ENCODE measurements around the gene APOL4.
A peak's percentile ranks its signal among the peaks of the same experiment; 100 is the strongest.

Gene APOL4

DNA sequence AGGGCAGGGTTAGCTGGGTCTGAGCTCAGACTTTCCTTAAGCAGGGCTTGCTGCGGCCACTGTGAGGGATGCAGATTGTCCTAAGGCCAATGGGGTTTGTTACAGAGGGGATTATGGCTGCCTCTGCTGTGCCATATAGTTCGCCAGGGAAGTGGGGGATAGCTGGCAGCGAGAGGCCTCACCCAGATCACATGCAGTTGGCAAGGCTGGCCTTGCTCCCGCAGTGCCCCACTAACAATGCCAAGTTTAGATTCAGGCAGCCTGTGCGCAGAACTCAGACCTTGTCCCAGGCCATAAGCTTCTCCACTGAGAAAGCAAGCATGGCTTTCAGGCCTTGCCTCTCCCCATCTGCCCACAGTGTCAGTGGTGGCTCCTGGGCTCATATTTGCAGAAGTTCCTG lies 42.4 kb upstream of the APOL4 start:
- no peak for DNase-seq (ENCODE audit: low read depth in 1 of 2, low spot score in 1 of 2)
- no peak overlapping the region for H3K27ac ChIP-seq (replicated peaks)
- no peak overlapping the region for H3K4me3 ChIP-seq (replicated peaks; ENCODE audit: insufficient read depth, low read length)
- TF ChIP-seq, protein P1, sequence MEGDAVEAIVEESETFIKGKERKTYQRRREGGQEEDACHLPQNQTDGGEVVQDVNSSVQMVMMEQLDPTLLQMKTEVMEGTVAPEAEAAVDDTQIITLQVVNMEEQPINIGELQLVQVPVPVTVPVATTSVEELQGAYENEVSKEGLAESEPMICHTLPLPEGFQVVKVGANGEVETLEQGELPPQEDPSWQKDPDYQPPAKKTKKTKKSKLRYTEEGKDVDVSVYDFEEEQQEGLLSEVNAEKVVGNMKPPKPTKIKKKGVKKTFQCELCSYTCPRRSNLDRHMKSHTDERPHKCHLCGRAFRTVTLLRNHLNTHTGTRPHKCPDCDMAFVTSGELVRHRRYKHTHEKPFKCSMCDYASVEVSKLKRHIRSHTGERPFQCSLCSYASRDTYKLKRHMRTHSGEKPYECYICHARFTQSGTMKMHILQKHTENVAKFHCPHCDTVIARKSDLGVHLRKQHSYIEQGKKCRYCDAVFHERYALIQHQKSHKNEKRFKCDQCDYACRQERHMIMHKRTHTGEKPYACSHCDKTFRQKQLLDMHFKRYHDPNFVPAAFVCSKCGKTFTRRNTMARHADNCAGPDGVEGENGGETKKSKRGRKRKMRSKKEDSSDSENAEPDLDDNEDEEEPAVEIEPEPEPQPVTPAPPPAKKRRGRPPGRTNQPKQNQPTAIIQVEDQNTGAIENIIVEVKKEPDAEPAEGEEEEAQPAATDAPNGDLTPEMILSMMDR (IDR thresholded peaks at IDR 0.05; ENCODE audit: insufficient read depth, low read length) = no peak
- TF ChIP-seq GABPA (IDR thresholded peaks at IDR 0.05; ENCODE audit: low read depth) (no peak), SPI1 (IDR thresholded peaks at IDR 0.05; ENCODE audit: borderline replicate concordance, low read depth) (no peak), POLR2AphosphoS5 (IDR thresholded peaks at IDR 0.05; ENCODE audit: low read depth) (no peak)
- TF ChIP-seq, protein P2, sequence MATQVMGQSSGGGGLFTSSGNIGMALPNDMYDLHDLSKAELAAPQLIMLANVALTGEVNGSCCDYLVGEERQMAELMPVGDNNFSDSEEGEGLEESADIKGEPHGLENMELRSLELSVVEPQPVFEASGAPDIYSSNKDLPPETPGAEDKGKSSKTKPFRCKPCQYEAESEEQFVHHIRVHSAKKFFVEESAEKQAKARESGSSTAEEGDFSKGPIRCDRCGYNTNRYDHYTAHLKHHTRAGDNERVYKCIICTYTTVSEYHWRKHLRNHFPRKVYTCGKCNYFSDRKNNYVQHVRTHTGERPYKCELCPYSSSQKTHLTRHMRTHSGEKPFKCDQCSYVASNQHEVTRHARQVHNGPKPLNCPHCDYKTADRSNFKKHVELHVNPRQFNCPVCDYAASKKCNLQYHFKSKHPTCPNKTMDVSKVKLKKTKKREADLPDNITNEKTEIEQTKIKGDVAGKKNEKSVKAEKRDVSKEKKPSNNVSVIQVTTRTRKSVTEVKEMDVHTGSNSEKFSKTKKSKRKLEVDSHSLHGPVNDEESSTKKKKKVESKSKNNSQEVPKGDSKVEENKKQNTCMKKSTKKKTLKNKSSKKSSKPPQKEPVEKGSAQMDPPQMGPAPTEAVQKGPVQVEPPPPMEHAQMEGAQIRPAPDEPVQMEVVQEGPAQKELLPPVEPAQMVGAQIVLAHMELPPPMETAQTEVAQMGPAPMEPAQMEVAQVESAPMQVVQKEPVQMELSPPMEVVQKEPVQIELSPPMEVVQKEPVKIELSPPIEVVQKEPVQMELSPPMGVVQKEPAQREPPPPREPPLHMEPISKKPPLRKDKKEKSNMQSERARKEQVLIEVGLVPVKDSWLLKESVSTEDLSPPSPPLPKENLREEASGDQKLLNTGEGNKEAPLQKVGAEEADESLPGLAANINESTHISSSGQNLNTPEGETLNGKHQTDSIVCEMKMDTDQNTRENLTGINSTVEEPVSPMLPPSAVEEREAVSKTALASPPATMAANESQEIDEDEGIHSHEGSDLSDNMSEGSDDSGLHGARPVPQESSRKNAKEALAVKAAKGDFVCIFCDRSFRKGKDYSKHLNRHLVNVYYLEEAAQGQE (IDR thresholded peaks at IDR 0.05; ENCODE audit: insufficient replicate concordance, low read depth) = no peak
- H3K27me3 ChIP-seq (ENCODE audit: insufficient read depth, poor library complexity, severe bottlenecking) = no peaks in the 10 kb centered on the region

DNA sequence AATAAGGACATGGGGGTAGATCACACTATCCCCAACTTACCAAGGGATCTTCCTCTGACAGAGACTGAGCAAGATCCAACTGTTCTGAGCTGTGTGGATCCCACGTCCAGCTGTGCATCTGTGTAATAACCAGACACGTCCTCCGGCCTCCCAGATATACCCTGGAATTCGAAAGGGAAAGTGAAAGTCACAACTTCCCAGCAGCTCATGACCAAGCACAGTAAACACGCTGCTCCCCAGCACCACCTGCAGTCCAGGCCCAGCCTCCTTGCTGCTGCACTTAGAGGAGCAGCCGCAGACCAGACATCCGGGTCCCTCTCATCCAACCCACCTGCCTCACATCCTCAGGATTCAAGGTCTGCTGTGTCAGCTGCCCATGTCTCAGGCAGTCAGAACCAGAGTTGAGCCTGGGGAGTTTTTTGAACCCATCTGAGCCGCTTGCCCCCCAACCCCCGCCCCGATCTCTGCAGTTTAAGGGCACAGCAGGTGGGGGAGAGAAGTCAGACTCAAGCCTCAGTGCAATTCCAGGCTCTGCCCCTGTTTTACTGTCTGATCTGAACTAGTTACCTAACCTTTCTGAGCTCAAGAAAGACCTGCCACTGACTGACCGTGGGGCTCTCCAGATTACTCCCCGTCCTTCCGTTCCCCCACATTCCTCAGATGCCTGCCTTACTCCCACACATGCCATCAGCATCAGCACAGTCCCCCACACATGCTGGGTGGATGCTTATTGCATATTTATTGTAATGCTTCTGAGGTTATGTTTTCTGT lies 38.0 kb upstream of the APOL4 start, which contains the start of gene APOL2:
Gene APOL2, minus strand, starts transcription at position 127 of the 771 bp plus-strand sequence. CDS start 6,365 bp downstream, outside the sequence.
- Histone ChIP-seq H3K4me3 (replicated peaks; ENCODE audit: insufficient read depth, low read length) (peak within 1 kb of the TSS; percentile 64), H3K27ac (replicated peaks) (peak within 1 kb of the TSS; percentile 49), H3K27me3 (ENCODE audit: insufficient read depth, poor library complexity, severe bottlenecking) (no peaks in the 10 kb centered on the region)
- DNase-seq (ENCODE audit: low read depth in 1 of 2, low spot score in 1 of 2) = peak; percentile 68 to 92
- TF ChIP-seq GABPA (IDR thresholded peaks at IDR 0.05; ENCODE audit: low read depth) = no peak
- TF ChIP-seq, protein P1 (IDR thresholded peaks at IDR 0.05; ENCODE audit: insufficient read depth, low read length) = peak; percentile 69

DNA sequence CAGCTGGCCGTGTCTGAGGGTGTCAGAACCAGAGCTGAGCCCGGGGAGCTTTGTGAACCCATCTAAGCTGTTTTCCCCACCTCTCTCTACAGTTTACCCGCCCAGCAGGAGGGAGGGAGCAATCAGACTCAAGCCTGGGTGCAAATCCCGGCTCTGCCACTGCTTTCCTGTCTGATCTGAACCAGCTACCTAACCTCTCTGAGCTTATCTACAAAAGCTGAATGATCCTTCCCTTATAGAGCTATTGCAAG lies 37.5 kb upstream of the APOL4 start:
- no peaks in the 10 kb centered on the region for H3K27me3 ChIP-seq (ENCODE audit: insufficient read depth, poor library complexity, severe bottlenecking)
- DNase-seq (ENCODE audit: low read depth in 1 of 2, low spot score in 1 of 2) = no peak
- no peak for TF ChIP-seq GABPA (IDR thresholded peaks at IDR 0.05; ENCODE audit: low read depth)
- TF ChIP-seq, protein P2 (IDR thresholded peaks at IDR 0.05; ENCODE audit: insufficient replicate concordance, low read depth) = no peak
- peak overlapping the region; percentile 64 for H3K4me3 ChIP-seq (replicated peaks; ENCODE audit: insufficient read depth, low read length)
- H3K27ac ChIP-seq (replicated peaks) = peak overlapping the region; percentile 49

DNA sequence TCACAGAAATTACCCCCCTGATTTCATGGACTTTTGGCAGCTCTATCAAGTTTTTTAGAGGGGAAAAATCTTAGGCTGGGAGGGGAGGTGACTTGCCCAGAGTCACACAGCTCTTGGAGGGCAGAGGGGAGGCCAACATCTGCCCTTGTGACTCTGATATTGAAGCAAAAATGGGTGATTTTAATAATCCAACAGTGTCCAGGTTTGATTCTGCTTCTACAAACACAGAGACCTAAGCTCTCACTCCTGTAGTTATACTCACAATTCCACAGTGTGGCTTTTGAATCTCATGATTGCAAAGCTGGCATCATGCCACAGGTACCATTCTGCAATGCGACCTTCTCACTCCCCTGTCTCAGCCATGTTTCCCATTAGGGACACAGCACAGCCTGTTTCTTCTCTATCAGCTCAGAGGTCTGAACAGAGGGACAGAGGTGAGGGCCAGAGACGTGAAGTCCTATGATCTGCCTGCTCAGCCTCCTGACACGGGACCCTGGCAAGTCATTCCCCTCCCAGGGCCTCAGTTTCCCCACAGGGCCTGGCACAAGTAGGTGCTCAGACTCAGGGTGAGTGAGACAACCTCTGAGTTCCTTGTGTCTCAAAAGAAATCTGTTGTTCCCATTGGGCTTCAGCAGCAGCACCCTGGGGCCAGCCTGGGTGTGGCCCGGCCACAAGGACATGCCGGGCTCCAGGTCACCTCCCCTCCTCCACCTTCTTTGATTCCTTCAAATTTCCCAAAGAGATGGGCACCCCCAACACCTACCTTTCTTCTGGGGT lies 37.0 kb upstream of the APOL4 start:
- Histone ChIP-seq H3K27me3 (ENCODE audit: insufficient read depth, poor library complexity, severe bottlenecking) (no peaks in the 10 kb centered on the region), H3K27ac (replicated peaks) (peak overlapping the region; percentile 49), H3K4me3 (replicated peaks; ENCODE audit: insufficient read depth, low read length) (peak overlapping the region; percentile 64)
- DNase-seq (ENCODE audit: low read depth in 1 of 2, low spot score in 1 of 2) = no peak
- TF ChIP-seq, protein P1 (IDR thresholded peaks at IDR 0.05; ENCODE audit: insufficient read depth, low read length) = no peak
- TF ChIP-seq POLR2AphosphoS5 (IDR thresholded peaks at IDR 0.05; ENCODE audit: low read depth) (no peak), SPI1 (IDR thresholded peaks at IDR 0.05; ENCODE audit: borderline replicate concordance, low read depth) (no peak), GABPA (IDR thresholded peaks at IDR 0.05; ENCODE audit: low read depth) (no peak)
- TF ChIP-seq, protein P2 (IDR thresholded peaks at IDR 0.05; ENCODE audit: insufficient replicate concordance, low read depth) = no peak

All from HL-60 (cell line).